KBM-7 (cell line): ENCODE data around the gene SERAC1.
"Not testable (repeated sequence)": the region's sequence is repeated elsewhere in the genome, so short reads cannot be mapped to it uniquely, and the experiment has no call there.

Experiments
- DNase-seq: peaks from one replicate; pipeline ENCODE4 v3.0.0-alpha.2; 2015
- in situ Hi-C: fragments of 300-500 bp; cut with MboI; formaldehyde crosslinking; loops from 2 replicates; pipeline ENCODE4 v1.14.3; 2020; ENCODE audit warnings: low sequenced_read_pairs, low pct_unique_long_range_greater_than_20kb, mixed read lengths

Gene SERAC1

DNA sequence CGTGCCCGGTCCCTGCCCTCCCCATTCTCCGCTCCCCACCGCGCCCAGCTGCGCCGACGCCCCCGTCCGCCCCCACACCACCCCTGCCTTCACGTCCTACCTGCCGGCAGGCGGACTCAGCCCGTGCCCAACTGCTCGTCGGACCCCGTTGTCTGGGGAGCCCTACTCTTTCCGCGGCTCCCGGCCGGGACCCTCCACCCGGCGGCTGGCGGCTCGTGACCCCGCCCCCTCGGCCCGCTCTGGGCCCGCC is at the start of gene SERAC1:
SERAC1 (minus strand) TSS at position 223 of the 250 bp plus-strand sequence. CDS start 9,899 bp downstream, outside the sequence.
- DNase-seq: no peak
- in situ Hi-C loops: no loop called here

DNA sequence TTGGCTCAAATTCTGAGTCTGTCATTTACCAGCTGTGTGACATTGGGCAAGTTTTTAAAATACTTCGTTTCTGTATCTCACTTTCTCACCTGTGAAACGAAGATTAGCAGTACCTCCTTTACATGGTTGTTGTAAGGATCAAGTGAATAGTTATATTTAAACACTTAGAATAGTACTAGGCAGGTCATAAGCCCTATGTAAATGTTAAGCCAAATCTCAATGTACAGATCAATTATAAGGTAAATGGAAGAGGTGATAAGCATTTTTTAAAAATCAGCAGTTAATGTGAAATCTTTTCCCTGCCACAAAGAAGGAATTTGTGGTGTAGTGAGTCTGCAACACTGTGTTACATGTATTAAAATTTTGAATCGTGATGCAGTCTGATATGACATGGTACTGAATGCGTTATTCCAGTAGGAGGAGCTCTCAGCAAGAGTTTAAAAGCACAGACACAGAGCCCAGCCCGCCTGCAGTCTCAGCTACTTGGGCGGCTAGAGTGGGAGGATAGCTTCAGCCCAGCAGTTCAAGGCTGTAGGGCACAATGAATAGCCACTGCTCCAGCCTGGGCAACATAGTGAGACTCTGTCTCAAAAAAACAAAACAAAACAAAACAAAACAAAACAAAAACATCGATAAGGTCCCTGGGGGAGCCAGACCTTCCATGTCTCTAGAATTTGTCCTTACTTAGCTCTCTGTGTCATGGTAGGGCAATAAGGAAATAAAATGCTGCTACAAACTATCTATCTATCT is 46.0 kb upstream of the SERAC1 start:
- DNase-seq: peak; percentile 85
- in situ Hi-C loops: loop anchor here (25.0 kb wide), 2 partner anchors 473 to 773 kb away; no protein-coding TSS in a partner anchor

DNA sequence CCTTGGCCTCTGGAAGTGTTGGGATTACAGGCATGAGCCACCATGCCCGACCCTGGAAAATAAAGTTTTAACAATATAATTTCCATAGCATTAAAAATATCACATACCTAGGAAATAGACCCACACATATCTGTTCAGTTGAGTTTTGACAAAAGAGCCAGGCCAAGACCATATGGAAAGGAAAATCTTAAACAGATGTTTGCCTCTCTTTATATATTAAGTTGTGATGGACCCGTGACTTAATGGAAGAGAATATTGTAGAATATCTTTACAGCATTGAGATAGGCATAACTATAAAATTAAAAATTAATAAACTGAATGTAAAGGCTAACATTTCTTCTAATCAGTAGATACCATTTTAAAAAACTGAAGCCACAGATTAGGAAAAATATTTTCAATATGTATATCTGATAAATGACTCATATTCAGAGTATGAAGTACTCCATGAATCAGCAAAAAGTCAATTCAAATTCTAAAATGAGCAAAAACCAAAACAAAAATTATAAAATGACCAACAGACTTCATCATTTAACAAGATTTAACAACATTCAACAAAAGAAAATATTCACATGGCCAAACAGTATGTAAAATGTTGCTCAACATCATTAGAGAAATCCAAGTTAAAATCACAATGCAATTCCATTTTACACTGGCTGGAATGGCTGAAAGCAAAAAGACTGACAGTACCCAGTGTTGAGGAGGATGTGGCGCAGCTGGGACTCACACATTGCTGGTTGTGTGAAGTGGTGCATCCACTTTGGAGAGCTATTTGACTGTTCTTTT is 43.4 kb upstream of the SERAC1 start:
- no peak for DNase-seq
- in situ Hi-C loops: loop anchor here (25.0 kb wide), 2 partner anchors 476 to 776 kb away; no protein-coding TSS in a partner anchor

DNA sequence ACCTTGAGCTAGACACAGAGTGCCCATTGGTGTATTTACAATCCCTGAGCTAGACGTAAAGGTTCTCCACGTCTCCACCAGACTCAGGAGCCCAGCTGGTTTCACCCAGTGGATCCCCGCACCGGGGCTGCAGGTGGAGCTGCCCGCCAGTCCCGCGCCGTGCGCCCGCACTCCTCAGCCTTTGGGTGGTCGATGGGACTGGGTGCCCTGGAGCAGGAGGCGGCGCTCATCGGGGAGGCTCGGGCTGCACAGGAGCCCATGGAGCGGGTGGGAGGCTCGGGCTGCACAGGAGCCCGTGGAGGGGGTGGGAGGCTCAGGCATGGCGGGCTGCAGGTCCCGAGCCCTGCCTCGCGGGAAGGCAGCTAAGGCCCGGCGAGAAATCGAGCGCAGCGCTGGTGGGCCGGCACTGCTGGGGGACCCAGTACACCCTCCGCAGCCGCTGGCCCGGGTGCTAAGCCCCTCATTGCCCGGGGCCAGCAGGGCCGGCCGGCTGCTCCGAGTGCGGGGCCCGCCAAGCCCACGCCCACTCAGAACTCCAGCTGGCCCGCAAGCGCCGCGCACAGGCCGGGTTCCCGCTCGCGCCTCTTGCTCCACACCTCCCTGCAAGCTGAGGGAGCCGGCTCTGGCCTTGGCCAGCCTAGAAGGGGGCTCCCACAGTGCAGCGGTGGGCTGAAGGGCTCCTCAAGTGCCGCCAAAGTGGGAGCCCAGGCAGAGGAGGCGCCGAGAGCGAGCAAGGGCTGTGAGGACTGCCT is 41.7 kb upstream of the SERAC1 start:
- in situ Hi-C loops: loop anchor here (25.0 kb wide), 2 partner anchors 478 to 778 kb away; no protein-coding TSS in a partner anchor
- not testable (repeated sequence) for DNase-seq

DNA sequence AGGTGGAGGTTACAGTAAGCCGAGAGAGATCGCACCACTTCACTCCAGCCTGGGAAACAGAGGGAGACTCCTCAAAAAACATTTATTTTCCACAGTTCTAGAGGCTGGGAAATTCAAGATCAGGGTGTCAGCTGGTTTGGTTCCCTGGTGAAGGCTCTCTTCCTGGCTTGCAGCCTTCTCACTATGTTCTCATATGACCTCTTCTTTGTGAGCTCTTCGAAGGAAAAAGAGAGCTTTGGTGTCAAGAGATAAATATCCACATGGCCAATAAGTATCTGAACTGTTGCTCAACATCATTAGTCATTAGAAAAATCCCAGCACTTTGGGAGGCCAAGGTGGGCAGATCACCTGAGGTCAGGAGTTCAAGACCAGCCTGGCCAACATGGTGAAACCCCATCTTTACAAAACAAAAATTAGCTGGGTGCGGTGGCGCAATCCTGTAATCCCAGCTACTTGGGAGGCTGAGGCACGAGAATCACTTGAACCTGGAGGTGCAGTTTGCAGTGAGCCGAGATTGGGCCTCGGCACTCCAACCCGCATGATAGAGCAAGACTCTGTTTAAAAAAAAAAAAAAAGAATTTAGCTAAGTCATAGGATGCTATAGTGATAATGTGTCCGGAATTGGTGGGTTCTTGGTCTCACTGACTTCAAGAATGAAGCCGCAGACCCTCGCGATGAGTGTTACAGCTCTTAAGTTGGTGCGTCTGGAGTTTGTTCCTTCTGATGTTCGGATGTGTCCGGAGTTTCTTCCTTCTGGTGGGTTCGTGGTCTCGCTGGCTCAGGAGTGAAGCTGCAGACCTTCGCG is 40.4 kb upstream of the SERAC1 start:
- in situ Hi-C loops: loop anchor here (25.0 kb wide), 2 partner anchors 479 to 779 kb away; no protein-coding TSS in a partner anchor
- DNase-seq: not testable (repeated sequence)

DNA sequence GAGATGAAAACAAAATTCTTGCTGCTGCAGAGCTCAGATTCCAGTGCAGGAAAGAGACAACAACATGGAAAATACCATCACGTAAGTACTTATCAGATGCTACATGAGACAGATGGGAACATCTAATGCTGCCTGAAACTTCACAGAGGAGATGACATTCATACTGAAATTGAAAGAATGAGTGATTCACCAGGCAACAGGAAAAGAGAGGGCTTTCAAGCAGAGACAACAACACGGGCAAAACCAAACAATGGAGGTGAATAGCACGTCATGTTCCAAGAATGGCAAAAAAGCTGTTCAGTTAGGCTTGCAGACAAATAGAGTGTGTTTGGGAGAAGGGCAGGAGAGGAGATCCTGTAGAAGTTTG is 39.3 kb upstream of the SERAC1 start:
- in situ Hi-C loops: loop anchor here (25.0 kb wide), 2 partner anchors 480 to 780 kb away; no protein-coding TSS in a partner anchor
- no peak for DNase-seq

DNA sequence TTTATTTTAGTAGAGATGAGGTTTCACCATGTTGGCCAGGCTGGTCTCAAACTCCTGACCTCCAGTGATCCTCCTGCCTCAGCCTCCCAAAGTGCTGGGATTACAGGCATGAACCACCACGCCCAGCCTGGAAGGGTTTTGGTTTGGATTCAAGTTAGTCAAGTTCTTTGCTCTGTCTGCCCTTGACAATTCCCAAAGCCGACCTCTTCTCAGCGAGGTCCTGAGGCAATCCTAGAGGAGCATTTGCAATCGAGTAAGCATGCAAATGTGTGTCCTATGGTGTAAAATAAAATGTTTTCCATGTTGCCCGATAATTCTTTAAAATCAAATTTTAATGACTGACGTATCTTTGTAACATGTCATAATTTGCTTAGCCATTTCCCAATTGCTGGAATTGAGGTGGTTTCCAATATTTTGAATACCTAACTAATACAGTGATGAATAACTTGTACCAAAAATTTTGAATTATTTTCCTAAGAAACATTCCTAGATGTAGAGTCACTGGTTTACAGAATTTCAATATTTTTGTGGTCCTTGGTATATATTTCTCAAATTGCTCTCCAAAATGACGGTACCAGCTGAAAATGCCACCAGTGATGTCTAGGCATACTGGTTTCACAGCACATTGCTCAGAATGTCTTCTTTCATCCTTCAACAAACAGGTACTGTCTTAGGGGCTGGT is 38.8 kb upstream of the SERAC1 start:
- in situ Hi-C loops: loop anchor here (25.0 kb wide), 2 partner anchors 480 to 780 kb away; no protein-coding TSS in a partner anchor
- no peak for DNase-seq

DNA sequence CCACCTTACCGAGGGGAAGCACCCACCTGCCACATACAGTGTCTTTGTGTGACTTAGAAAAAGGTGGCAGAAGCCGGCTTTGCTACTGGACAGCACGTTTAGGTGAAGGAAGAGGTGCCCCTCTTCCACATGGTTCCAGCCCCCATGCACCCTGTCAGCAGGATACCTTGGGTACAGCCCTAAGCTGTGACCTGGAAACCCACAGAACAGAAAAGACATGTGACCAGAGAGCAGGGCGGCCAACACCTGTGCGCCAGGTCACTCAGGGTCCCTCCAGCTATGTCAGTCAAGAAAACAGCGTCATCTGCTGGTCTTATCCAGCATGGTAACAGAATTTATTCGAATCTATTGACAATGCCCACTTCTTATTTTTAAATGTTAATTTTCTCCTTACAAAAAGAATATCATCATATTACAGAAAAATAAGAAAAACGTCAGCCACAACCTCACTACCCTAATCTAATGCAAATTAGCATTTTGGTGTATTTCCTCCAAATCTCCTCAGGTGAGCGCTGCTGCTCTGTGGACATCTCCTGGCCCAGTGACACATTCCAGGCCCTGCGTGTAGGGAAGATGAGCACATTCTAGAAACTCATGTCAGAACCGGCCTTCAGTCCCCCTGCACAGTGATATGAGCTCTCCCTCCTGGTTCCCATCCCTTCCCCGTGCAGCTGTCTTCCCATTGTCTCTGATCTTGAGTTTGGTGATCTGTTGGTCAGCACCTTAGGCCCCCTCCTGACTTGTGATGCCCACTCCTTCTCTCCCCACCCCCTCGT is 37.3 kb upstream of the SERAC1 start:
- no peak for DNase-seq
- in situ Hi-C loops: loop anchor here (25.0 kb wide), 2 partner anchors 482 to 782 kb away; no protein-coding TSS in a partner anchor

DNA sequence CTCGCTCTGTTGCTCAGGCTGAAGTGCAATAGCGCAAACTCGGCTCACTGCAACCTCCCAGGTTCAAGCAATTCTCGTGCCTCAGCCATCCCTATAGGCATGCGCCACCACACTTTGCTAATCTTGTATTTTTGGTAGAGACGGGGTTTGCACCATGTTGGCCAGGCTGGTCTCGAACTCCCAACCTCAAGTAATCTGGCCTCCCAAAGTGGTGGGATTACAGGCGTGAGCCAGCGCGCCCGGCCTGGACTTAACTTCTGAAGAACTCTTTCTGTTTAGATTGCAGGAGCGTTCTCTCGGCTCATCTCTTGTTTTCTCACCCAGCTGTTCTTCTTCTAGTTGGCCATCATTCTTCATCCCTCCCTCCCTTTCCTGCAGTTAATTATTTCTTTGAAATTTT is 30.4 kb upstream of the SERAC1 start:
- in situ Hi-C loops: no loop called here
- no peak for DNase-seq

DNA sequence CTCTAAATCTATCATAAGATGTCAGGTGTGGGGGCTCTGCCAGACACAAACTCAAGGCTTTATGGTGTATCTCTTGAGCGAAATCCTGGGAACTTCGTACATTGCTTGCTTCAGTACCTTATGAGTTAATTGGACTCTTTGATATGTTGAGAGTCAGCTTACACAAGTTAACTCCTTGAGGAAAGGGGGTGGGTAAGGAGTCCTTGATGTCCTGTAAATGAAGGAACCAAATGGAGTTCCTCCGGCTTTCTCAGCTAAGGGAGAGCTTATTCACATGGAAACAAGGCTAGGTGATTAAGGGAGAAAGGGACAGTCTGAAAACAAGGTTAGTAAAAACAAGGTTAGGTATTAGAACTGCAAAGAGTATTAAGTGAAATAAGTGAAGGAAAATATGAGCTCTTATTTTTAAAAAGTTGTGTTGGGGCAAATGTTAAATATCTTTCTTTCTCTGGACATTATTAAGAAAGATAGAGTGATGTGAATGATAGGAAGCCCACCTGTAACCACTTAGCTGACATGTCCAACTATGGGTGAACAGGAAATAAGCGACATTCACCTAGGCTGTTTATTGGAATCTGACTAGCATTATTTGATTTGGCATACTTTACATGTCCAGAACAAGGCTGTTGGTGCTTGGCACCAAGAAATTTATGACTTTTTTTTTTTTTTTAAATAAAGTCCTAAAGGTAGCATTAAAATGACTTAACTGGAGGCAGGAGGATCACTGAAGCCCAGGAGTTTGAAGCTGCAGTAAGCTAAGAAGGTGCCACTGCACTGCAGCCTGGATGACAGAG is 26.6 kb upstream of the SERAC1 start:
- in situ Hi-C loops: no loop called here

DNA sequence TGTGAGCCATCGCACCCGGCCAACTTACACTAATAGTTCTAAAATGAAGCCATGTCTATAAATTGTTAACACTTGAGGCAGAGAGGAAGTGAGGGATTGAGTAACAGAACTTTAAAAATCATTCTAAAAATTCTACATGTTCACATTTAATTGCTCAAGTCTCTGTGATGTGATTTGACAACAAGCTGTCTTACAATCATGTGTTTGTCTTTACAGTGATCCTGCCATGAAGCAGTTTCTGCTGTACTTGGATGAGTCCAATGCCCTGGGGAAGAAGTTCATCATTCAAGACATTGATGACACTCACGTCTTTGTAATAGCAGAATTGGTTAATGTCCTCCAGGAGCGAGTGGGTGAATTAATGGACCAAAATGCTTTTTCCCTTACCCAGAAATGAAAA is 23.7 kb upstream of the SERAC1 start:
- no peak for DNase-seq
- in situ Hi-C loops: no loop called here

More for the DNA sequence above, 26.6 kb upstream of the SERAC1 start:
- DNase-seq: no peak

DNA sequence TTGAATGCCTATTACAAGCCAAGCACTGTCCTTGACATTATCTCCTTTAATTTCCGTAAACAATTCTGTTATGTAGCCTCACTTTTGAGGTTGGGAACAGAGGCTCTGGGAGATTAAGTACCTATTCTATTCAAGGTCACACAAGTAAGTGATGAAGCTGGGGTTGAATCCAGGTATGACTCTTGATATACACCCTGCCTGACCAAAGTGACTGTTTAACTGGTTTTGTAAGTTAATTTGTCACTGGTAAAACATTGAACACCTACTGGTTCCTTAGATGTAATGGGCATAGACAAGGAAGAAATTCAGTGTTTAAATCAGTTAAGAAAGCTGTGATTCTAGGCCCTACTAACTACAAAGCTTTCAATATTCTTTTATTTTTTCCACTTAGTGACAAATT is 23.0 kb upstream of the SERAC1 start:
- no peak for DNase-seq
- in situ Hi-C loops: no loop called here

DNA sequence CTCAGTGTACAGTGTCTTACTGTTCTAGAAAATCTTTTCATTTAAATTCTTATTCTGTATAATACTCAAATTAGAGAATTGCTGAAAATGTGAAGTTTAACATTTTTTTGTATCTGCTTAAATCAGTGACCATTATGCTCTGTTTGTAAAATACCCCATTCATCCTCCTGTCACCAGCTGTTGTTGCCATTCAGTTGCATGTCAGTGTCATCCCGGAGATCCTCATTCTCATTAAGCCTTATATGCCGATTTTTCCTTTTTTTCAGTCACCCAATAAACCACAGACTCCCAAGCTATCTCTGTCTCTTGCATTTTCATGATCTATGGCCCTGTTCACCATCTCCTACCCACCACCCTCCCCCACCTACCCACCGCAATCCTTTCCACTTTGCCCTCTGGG is 20.5 kb upstream of the SERAC1 start:
- in situ Hi-C loops: no loop called here
- DNase-seq: no peak

DNA sequence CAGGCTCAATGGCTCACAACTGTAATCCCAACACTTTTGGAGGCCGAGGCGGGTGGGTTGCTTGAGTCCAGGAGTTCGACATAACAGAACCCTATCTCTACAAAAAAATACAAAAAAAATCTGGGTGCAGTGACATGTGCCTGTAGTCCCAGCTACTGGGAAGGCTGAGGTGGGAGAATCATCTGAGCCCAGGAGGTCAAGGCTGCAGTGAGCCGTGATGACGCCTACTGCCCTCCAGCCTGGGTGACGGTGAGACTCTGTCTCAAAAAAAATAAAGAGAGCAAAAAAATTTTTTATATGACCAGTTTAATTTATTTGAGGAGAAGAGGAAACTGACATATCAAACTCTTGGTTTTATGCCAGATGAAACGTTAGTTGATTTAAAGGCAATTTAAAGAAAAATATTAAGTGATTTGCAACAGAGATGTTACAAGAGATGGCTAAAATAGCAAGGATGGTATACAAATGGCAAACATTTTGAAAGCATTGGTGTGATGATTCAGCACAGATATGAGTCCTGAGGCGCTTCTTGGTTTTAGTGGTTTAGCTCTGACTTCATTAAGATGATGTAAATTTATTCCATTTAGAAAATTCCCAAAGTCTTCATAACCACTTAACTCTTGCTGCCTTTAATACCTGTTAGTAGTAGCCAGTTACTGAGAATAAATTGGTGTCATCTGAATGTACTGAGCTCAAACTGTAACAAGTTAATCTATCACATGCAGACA is 17.8 kb upstream of the SERAC1 start:
- in situ Hi-C loops: no loop called here
- no peak for DNase-seq

DNA sequence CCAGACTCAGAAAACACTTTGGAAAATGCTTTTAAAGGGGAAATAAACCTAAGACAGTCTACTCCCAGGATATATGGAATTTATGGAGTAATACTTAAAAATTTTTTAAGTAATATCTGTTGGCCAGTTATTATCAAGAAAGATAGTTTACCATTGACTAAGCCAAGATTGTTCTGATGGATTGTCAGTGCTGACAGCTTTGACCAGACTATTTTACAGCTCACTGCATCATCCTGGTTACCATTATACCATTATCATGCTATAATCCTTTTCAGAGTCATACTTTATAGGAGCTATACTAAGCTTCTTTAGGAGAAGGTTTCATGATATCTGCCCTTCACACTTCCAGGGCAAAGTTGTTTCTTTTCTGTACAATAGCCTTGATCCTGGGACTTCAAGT is 16.5 kb upstream of the SERAC1 start:
- DNase-seq: no peak
- in situ Hi-C loops: no loop called here
